H1 (cell line): ENCODE data around the gene ABCC2. TPM values are rescaled to one million over a fixed set of nuclear protein-coding genes. Genes with fewer than 3 reads are reported as not detected.

Source experiments
- CTCF ChIA-PET: fragments of 300-600 bp; sonication (Branson Sonifier 250); formaldehyde crosslinking; loops from one replicate; lab custom pipeline; 2021; ENCODE audit not compliant: partially characterized antibody; lab: Charles Lee
- POLR2A ChIA-PET: fragments of 300-600 bp; sonication (Branson Sonifier 250); formaldehyde crosslinking; loops from one replicate; lab custom pipeline; 2021; ENCODE audit warnings: inconsistent platforms; ENCODE audit not compliant: partially characterized antibody; lab: Charles Lee
- DNase-seq, 2 experiments: peaks; one replicate each; pipeline versions ENCODE4 v3.0.0 to v3.0.0-alpha.2; 2010 to 2022; ENCODE audit warnings: low spot score in 2 of 2, low read depth in 1 of 2, mixed read lengths in 1 of 2
- FAIRE-seq: peaks from 2 replicates; lab custom pipeline; 2011; peaks lifted over from hg19 to GRCh38; lab: Jason Lieb, UNC
- H2AFZ ChIP-seq: 2 replicates; pipeline ENCODE4 v1.8.1; 2012; ENCODE audit warnings: low read length, inconsistent platforms
- H2AK5ac ChIP-seq: 2 replicates; pipeline ENCODE4 v1.6.1; 2013; ENCODE audit warnings: low read depth, low read length
- H2BK120ac ChIP-seq: replicated peaks from 2 replicates; pipeline ENCODE3; 2013; ENCODE audit warnings: low read depth, low read length, inconsistent platforms
- H2BK12ac ChIP-seq: 2 replicates; pipeline ENCODE4 v1.6.1; 2013; ENCODE audit warnings: low read depth, low read length
- H2BK15ac ChIP-seq: 2 replicates; pipeline ENCODE4 v1.6.1; 2013; ENCODE audit warnings: low read length
- H2BK20ac ChIP-seq: 2 replicates; pipeline ENCODE4 v1.6.1; 2013; ENCODE audit warnings: low read length
- H2BK5ac ChIP-seq: 2 replicates; pipeline ENCODE4 v1.6.1; 2013; ENCODE audit warnings: low read depth, low read length
- H3K14ac ChIP-seq: 2 replicates; pipeline ENCODE4 v1.6.1; 2013; ENCODE audit warnings: inconsistent platforms; ENCODE audit not compliant: insufficient read length
- H3K18ac ChIP-seq: 2 replicates; pipeline ENCODE4 v1.6.1; 2013; ENCODE audit warnings: low read length; ENCODE audit errors: extremely low read depth
- H3K23ac ChIP-seq: 2 replicates; pipeline ENCODE4 v1.6.1; 2013; ENCODE audit warnings: inconsistent platforms; ENCODE audit not compliant: insufficient read length
- H3K23me2 ChIP-seq: 2 replicates; pipeline ENCODE4 v1.6.1; 2013; ENCODE audit warnings: low read depth, low read length
- H3K27ac ChIP-seq: 2 replicates; pipeline ENCODE4 v1.6.1; 2011; ENCODE audit warnings: low read depth, low read length, inconsistent platforms
- H3K27me3 ChIP-seq, 4 experiments: replicated peaks in 1 of 4; 1 replicate in 1 of 4; 2 replicates in 3 of 4; pipeline versions ENCODE4 v1.6.1 to v1.8.1; 2011 to 2013; ENCODE audit warnings: low read length in 3 of 4, mild to moderate bottlenecking in 3 of 4, inconsistent platforms in 2 of 4, mixed read lengths in 2 of 4, moderate library complexity in 1 of 4; ENCODE audit not compliant: control insufficient read depth in 3 of 4, insufficient read depth in 3 of 4; ENCODE audit errors: extremely low read depth in 1 of 4
- H3K36me3 ChIP-seq, 4 experiments: 2 replicates each; pipeline versions ENCODE4 v1.6.1 to v1.8.1; 2011 to 2013; ENCODE audit warnings: mild to moderate bottlenecking in 4 of 4, low read length in 3 of 4, moderate library complexity in 2 of 4, control low read depth in 1 of 4, inconsistent platforms in 1 of 4; ENCODE audit not compliant: insufficient read depth in 4 of 4, control insufficient read depth in 2 of 4
- H3K4ac ChIP-seq: replicated peaks from 2 replicates; pipeline ENCODE3; 2013; ENCODE audit warnings: low read length, low read depth, mixed read lengths, inconsistent platforms; ENCODE audit not compliant: insufficient read length
- H3K4me1 ChIP-seq, 4 experiments: replicated peaks in 1 of 4; 1 replicate in 1 of 4; 2 replicates in 3 of 4; pipeline versions ENCODE4 v1.6.1 to v1.8.1; 2011 to 2013; ENCODE audit warnings: low read length in 3 of 4, inconsistent platforms in 2 of 4, mixed read lengths in 1 of 4; ENCODE audit not compliant: insufficient read depth in 4 of 4, control insufficient read depth in 3 of 4
- H3K4me2 ChIP-seq, 2 experiments: 2 replicates each; pipeline versions ENCODE4 v1.6.1 to v1.8.1; 2011 to 2013; ENCODE audit warnings: low read depth in 2 of 2, low read length in 2 of 2, control low read depth in 1 of 2, inconsistent platforms in 1 of 2, mild to moderate bottlenecking in 1 of 2; ENCODE audit not compliant: insufficient read depth in 1 of 2
- H3K4me3 ChIP-seq, 4 experiments: fragments of 200-600, 300-600 bp in 1 of 4; sonication (generic), shearing (Covaris generic), sonication (Bioruptor Twin) in 1 of 4; 2 replicates each; pipeline versions ENCODE4 v1.5.1 to v1.8.1; 2011 to 2016; ENCODE audit warnings: low read length in 4 of 4, low read depth in 3 of 4, control low read depth in 2 of 4, inconsistent platforms in 2 of 4, mild to moderate bottlenecking in 2 of 4, mixed read lengths in 1 of 4, moderate library complexity in 1 of 4; ENCODE audit not compliant: insufficient read depth in 2 of 4; ENCODE audit errors: extremely low read depth in 1 of 4
- H3K56ac ChIP-seq: replicated peaks from 2 replicates; pipeline ENCODE3; 2013; ENCODE audit warnings: low read depth, mild to moderate bottlenecking, mixed read lengths, low read length, inconsistent platforms; ENCODE audit not compliant: insufficient read length
- H3K79me1 ChIP-seq: 2 replicates; pipeline ENCODE4 v1.6.1; 2013; ENCODE audit warnings: low read depth, low read length, control low read depth
- H3K79me2 ChIP-seq, 2 experiments: 2 replicates each; pipeline versions ENCODE4 v1.6.1 to v1.8.1; 2012 to 2013; ENCODE audit warnings: low read length in 2 of 2, mild to moderate bottlenecking in 2 of 2, inconsistent platforms in 1 of 2; ENCODE audit not compliant: insufficient read depth in 2 of 2, control insufficient read depth in 1 of 2
- H3K9ac ChIP-seq, 4 experiments: replicated peaks in 1 of 4; 1 replicate in 1 of 4; 2 replicates in 3 of 4; pipeline versions ENCODE4 v1.6.1 to v1.8.1; 2011 to 2013; ENCODE audit warnings: low read depth in 3 of 4, low read length in 3 of 4, control low read depth in 2 of 4, mild to moderate bottlenecking in 2 of 4, moderate library complexity in 2 of 4, inconsistent platforms in 1 of 4; ENCODE audit errors: extremely low read depth in 1 of 4
- H3K9me3 ChIP-seq, 2 experiments: 2 replicates each; pipeline versions ENCODE4 v1.6.1 to v1.8.1; 2012 to 2013; ENCODE audit warnings: mild to moderate bottlenecking in 2 of 2, moderate library complexity in 2 of 2, control low read depth in 1 of 2, inconsistent platforms in 1 of 2, low read depth in 1 of 2, low read length in 1 of 2, mixed read lengths in 1 of 2; ENCODE audit not compliant: insufficient read depth in 2 of 2
- H4K20me1 ChIP-seq, 2 experiments: replicated peaks in 1 of 2; 2 replicates each; pipeline versions ENCODE3 to v1.8.1; 2011 to 2013; ENCODE audit warnings: inconsistent platforms in 2 of 2, low read length in 2 of 2, mild to moderate bottlenecking in 1 of 2; ENCODE audit not compliant: insufficient read depth in 2 of 2, control insufficient read depth in 1 of 2
- H4K5ac ChIP-seq: 2 replicates; pipeline ENCODE4 v1.6.1; 2013; ENCODE audit warnings: low read length, low read depth, mixed read lengths, inconsistent platforms; ENCODE audit not compliant: insufficient read length
- H4K8ac ChIP-seq: 2 replicates; pipeline ENCODE4 v1.8.0; 2013; ENCODE audit warnings: mild to moderate bottlenecking, moderate library complexity, low read length, inconsistent platforms; ENCODE audit not compliant: insufficient read depth; ENCODE audit errors: extremely low read depth
- H4K91ac ChIP-seq: replicated peaks from 2 replicates; pipeline ENCODE3; 2013; ENCODE audit warnings: low read length, mixed read lengths, inconsistent platforms; ENCODE audit not compliant: insufficient read length
- SIRT6 ChIP-seq: IDR thresholded peaks from one replicate; pipeline ENCODE4 v1.7.1; 2012; ENCODE audit warnings: low read length, inconsistent platforms
- TCF12 ChIP-seq: IDR thresholded peaks from 2 replicates; pipeline ENCODE4 v1.6.1; 2011; ENCODE audit warnings: low read depth, mild to moderate bottlenecking, low read length
- WGBS, 2 experiments: shearing (Covaris generic) in 1 of 2; methylation state at CpG; one replicate each; pipeline versions ENCODE4 v1.1.6 to v1.1.7; 2013 to 2015; ENCODE audit warnings: low lambda C conversion rate in 2 of 2, mixed read lengths in 2 of 2, inconsistent platforms in 1 of 2, low coverage in 1 of 2, missing lambda C conversion rate in 1 of 2; ENCODE audit not compliant: insufficient replicate concordance in 2 of 2, insufficient coverage in 1 of 2, insufficient read length in 1 of 2; ENCODE audit errors: extremely low coverage in 1 of 2, missing lambda C conversion rate in 1 of 2; 5-methylcytosine and 5-hydroxymethylcytosine counted together
- polyA plus RNA-seq, 7 experiments: library from polyadenylated mRNA; depleted of rRNA in 3 of 7; stranded (reverse) in 5 of 7; unstranded in 2 of 7; fragments of >200 nt in 5 of 7; fragments of 200-250 nt in 2 of 7; gene quantifications; 1 replicate in 5 of 7; 2 replicates in 1 of 7; 4 replicates in 1 of 7; pipeline versions ENCODE4 v1.2.1 to v1.2.3, GENCODE V29; 2011 to 2013; ENCODE audit warnings: missing spikeins in 2 of 7, mixed read lengths in 2 of 7
- total RNA-seq: library from RNA; stranded (reverse); fragmentation: NEBNext Ultra II Directional; extraction: Animal tissue kit (Norgen Biotek cat#: 25700); gene quantifications from 2 replicates; pipeline ENCODE4 v1.2.1, GENCODE V29; 2021

ABCC2 gene
- total and polyA plus RNA-seq, 2 of the 8 experiments (the other 6 are each of a cell fraction or from before 2014, with no cell fraction given) = 0.74 to 1.1 TPM

- Histone ChIP-seq H2AK5ac (no peak overlapping the region), H2BK5ac (no peak overlapping the region), H3K9ac (no peak overlapping the region), H3K9me3 (no peaks in the 10 kb centered on the region), H4K20me1 (no peaks in the 10 kb centered on the region), H4K5ac (no peak overlapping the region), H3K56ac (no peak overlapping the region), H3K4me3 (no peak overlapping the region), H3K79me2 (no peaks in the 10 kb centered on the region), H3K23me2 (no peaks in the 10 kb centered on the region), H3K36me3 (no peaks in the 10 kb centered on the region), H4K91ac (no peak overlapping the region), H3K4me1 (no peaks in the 10 kb centered on the region), H3K4me2 (no peak overlapping the region), H2AFZ (no peak overlapping the region), H3K79me1 (no peaks in the 10 kb centered on the region), H3K27me3 (no peaks in the 10 kb centered on the region), H4K8ac (no peak overlapping the region), H3K27ac (no peak overlapping the region), H2BK120ac (no peak overlapping the region), H2BK15ac (no peak overlapping the region), H2BK12ac (no peak overlapping the region), H3K4ac (no peak overlapping the region), H3K23ac (no peak overlapping the region), H3K18ac (no peak overlapping the region), H3K14ac (no peak overlapping the region), H2BK20ac (no peak overlapping the region)
- FAIRE-seq (no peak), DNase-seq (no peak)
- ChIA-PET POLR2A (no interaction called here), CTCF (interaction anchor here (1.0 to 2.6 kb wide), 2 partner anchors 14 to 30 kb away, joined by 3 to 11 read pairs; no protein-coding TSS in a partner anchor)
- TF ChIP-seq TCF12 (no peak), SIRT6 (no peak)
- WGBS, 2 experiments = 95% methylated on average over 2 of the region's 2 CpGs; no CpG with 5 or more reads in 1 of the 2 experiments
Measured at GRCh38 chr10:99812177-99812576, 29.7 kb downstream of the ABCC2 start.
